HepG2 (cell line): Measurements from ENCODE around the gene SLC22A23. TPM values are rescaled to one million over a fixed set of nuclear protein-coding genes. Genes with fewer than 3 reads are reported as not detected.
A peak's percentile ranks its signal among the peaks of the same experiment; 100 is the strongest.

Experiments used
- HDAC1 ChIP-seq: sonication (generic); formaldehyde crosslinking; IDR thresholded peaks from 2 replicates; pipeline ENCODE4 v1.5.1; 2020; ENCODE audit warnings: mild to moderate bottlenecking, missing genetic modification reagents
- NR2F6 ChIP-seq, 2 experiments: IDR thresholded peaks; 2 replicates each; pipeline ENCODE4 v1.6.1; 2016; ENCODE audit warnings: antibody characterized with exemption in 1 of 2, mild to moderate bottlenecking in 1 of 2
- ZMYM4 ChIP-seq: sonication (generic); formaldehyde crosslinking; IDR thresholded peaks from 2 replicates; pipeline ENCODE4 v1.8.1; 2023; ENCODE audit warnings: mild to moderate bottlenecking, missing genetic modification reagents
- ZNF318 ChIP-seq: sonication (generic); formaldehyde crosslinking; IDR thresholded peaks from 2 replicates; pipeline ENCODE4 v1.4.0; 2020; ENCODE audit warnings: mild to moderate bottlenecking, missing genetic modification reagents
- ZNF383 ChIP-seq: sonication (generic); formaldehyde crosslinking; IDR thresholded peaks from 2 replicates; pipeline ENCODE4 v1.4.0; 2020; ENCODE audit warnings: missing genetic modification reagents, mild to moderate bottlenecking, borderline replicate concordance
- ZNF407 ChIP-seq: sonication (generic); formaldehyde crosslinking; IDR thresholded peaks from one replicate; pipeline ENCODE4 v1.5.1; 2020; ENCODE audit warnings: mild to moderate bottlenecking, missing genetic modification reagents; ENCODE audit errors: not compliant biosample characterization
- polyA plus RNA-seq, 8 experiments: library from polyadenylated mRNA; depleted of rRNA in 3 of 8; stranded (reverse) in 7 of 8; unstranded in 1 of 8; fragments of >200 nt; fragmentation: Illumina TruSeq in 4 of 8; extraction: Trizol in 4 of 8; gene quantifications; 2 replicates each; pipeline versions ENCODE4 v1.2.1 to v1.2.3, GENCODE V29; 2011 to 2016; ENCODE audit warnings: low read depth in 4 of 8, missing spikeins in 1 of 8, mixed read lengths in 1 of 8; ENCODE audit not compliant: insufficient read depth in 1 of 8
- total RNA-seq, 5 experiments: library from RNA; depleted of rRNA; stranded (reverse); fragments of >200 nt; fragmentation: Illumina TruSeq; extraction: Trizol; gene quantifications; 2 replicates each; pipeline ENCODE4 v1.2.3, GENCODE V29; 2016; ENCODE audit warnings: low read depth in 1 of 5
- TF ChIP-seq, protein P1 (sequence below): sonication (generic); formaldehyde crosslinking; conservative IDR thresholded peaks from 2 replicates; pipeline ENCODE4 v1.4.0; 2020; ENCODE audit warnings: missing genetic modification reagents

SLC22A23 gene
- total and polyA plus RNA-seq, 2 of the 13 experiments (the other 11 are each of a cell fraction or from before 2014, with no cell fraction given), result 11.8 to 17.5 TPM

DNA sequence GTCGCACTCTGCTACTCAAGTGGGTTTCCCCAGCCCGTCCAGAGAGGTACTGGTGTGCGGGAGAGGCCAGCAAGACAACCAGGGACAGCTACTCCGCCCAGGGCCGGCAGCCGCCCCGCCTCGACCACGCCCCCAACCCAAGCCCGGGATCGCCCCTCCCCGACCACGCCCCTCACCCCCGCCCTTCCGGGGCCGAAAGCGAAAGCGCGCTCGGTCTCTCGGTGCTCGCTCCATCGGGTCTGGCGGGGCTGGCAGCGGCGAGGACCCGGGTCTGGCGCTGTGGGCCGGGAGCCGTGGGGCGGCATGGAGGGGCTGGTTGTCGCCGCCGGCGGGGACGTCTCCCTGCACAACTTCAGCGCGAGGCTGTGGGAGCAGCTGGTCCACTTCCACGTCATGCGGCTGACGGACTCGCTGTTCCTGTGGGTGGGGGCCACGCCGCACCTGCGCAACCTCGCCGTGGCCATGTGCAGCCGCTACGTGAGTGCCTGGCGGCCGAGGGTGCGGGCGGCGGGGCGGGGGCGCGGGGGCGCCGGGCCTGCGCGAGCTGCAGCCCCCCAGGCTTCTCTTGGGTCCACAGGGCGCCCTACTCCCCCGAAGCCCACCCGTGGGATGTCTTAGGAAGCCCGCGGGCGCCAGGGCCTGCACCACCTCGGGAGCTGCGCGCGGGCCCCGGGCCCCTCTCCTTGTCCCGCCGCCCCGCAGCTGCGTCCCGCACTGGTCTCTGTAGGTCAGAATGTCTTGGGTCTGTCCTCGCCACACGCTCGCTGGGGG, 197.9 kb downstream of the SLC22A23 start, which contains the start of gene PSMG4 (continued):
- peak; percentile 52 for TF ChIP-seq ZNF407 (CRISPR knock-in tag)
- 0 out of 2 replicates have a peak, but pooled peaks have one; percentile 10 for TF ChIP-seq ZNF318 (CRISPR knock-in tag)
- TF ChIP-seq ZNF383 (CRISPR knock-in tag), result 0 out of 2 replicates have a peak, but pooled peaks have one; percentile 52
- TF ChIP-seq, protein P1, sequence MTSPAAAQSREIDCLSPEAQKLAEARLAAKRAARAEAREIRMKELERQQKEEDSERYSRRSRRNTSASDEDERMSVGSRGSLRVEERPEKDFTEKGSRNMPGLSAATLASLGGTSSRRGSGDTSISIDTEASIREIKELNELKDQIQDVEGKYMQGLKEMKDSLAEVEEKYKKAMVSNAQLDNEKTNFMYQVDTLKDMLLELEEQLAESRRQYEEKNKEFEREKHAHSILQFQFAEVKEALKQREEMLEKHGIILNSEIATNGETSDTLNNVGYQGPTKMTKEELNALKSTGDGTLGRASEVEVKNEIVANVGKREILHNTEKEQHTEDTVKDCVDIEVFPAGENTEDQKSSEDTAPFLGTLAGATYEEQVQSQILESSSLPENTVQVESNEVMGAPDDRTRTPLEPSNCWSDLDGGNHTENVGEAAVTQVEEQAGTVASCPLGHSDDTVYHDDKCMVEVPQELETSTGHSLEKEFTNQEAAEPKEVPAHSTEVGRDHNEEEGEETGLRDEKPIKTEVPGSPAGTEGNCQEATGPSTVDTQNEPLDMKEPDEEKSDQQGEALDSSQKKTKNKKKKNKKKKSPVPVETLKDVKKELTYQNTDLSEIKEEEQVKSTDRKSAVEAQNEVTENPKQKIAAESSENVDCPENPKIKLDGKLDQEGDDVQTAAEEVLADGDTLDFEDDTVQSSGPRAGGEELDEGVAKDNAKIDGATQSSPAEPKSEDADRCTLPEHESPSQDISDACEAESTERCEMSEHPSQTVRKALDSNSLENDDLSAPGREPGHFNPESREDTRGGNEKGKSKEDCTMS (CRISPR knock-in tag), result 0 out of 2 replicates have a peak, but pooled peaks have one; percentile 63
- TF ChIP-seq NR2F6 (IDR thresholded peaks at IDR 0.05), result no peak
- TF ChIP-seq NR2F6 (CRISPR knock-in tag; IDR thresholded peaks at IDR 0.05), result peak; percentile 55; the same call in 1 of the 2 replicates
- peak; percentile 91 for TF ChIP-seq HDAC1 (CRISPR knock-in tag)
- peak; percentile 37; the same call in 1 of the 2 replicates for TF ChIP-seq ZMYM4
